Kidney (tissue), 14 donors: ENCODE results near the gene PNPLA7. TPM values are rescaled to one million over a fixed set of nuclear protein-coding genes. Genes with fewer than 3 reads are reported as not detected.
A peak's percentile ranks its signal among the peaks of the same experiment; 100 is the strongest.

Source experiments
- DNase-seq, 5 donors: peaks; one replicate each; pipeline ENCODE4 v3.0.0-alpha.2; 2013 to 2020
- FAIRE-seq: peaks from 2 replicates; lab custom pipeline; 2012; peaks lifted over from hg19 to GRCh38; lab: Jason Lieb, UNC
- H3K27ac ChIP-seq, 2 donors: one replicate each; pipeline ENCODE4 v1.7.0; 2013; ENCODE audit warnings: low read depth in 2 of 2, low read length in 2 of 2, inconsistent platforms in 1 of 2
- H3K27me3 ChIP-seq: one replicate; pipeline ENCODE4 v1.7.1; 2013; ENCODE audit warnings: low read length, inconsistent platforms; ENCODE audit not compliant: control insufficient read depth, insufficient read depth
- H3K36me3 ChIP-seq, 3 donors: one replicate each; pipeline versions ENCODE4 v1.7.0 to v1.7.1; 2013; ENCODE audit warnings: low read length in 3 of 3, control low read depth in 1 of 3, inconsistent platforms in 1 of 3; ENCODE audit not compliant: insufficient read depth in 3 of 3, control insufficient read depth in 2 of 3
- H3K4me1 ChIP-seq, 3 donors: one replicate each; pipeline versions ENCODE4 v1.7.0 to v1.7.1; 2013; ENCODE audit warnings: low read length in 3 of 3, inconsistent platforms in 1 of 3, low read depth in 1 of 3; ENCODE audit not compliant: control insufficient read depth in 2 of 3, insufficient read depth in 2 of 3
- H3K4me3 ChIP-seq, 3 donors: one replicate each; pipeline versions ENCODE4 v1.7.0 to v1.8.1; 2013; ENCODE audit warnings: low read length in 3 of 3, control low read depth in 1 of 3, inconsistent platforms in 1 of 3
- H3K9ac ChIP-seq, 3 donors: one replicate each; pipeline versions ENCODE4 v1.7.0 to v1.7.1; 2013; ENCODE audit warnings: low read length in 3 of 3, control low read depth in 1 of 3, inconsistent platforms in 1 of 3
- H3K9me3 ChIP-seq, 3 donors: one replicate each; pipeline versions ENCODE4 v1.7.0 to v1.7.1; 2013; ENCODE audit warnings: low read length in 3 of 3, control low read depth in 1 of 3, inconsistent platforms in 1 of 3; ENCODE audit not compliant: control insufficient read depth in 2 of 3, insufficient read depth in 1 of 3
- intact Hi-C: fragments of 100-400 bp; cut with DNase I; formaldehyde crosslinking; loops from one replicate; pipeline ENCODE4 v1.11.1; 2022
- polyA plus RNA-seq: library from polyadenylated mRNA; stranded (reverse); fragments of 350-450 nt; fragmentation: Illumina TruSeq; extraction: RNeasy Lipid Tissue Mini Kit (QIAGEN cat#74804); gene quantifications from one replicate; pipeline ENCODE4 v1.2.3, GENCODE V29; 2014; ENCODE audit warnings: low read depth, low replicate concordance; ENCODE audit not compliant: insufficient read depth
- total RNA-seq: library from RNA; stranded (reverse); fragmentation: NEBNext Ultra II Directional; extraction: Animal tissue kit (Norgen Biotek cat#: 25700); gene quantifications from one replicate; pipeline ENCODE4 v1.2.1, GENCODE V29; 2021
- TF ChIP-seq, protein P1 (sequence below): IDR thresholded peaks from 3 replicates; pipeline ENCODE4 v1.5.1; 2012; ENCODE audit warnings: mild to moderate bottlenecking, moderate library complexity, borderline replicate concordance; ENCODE audit not compliant: insufficient read depth; ENCODE audit errors: extremely low read depth
- donor health status: control.
- donor health status: control.
- donor health status: control.
- donor health status: control.
- donor health status: control.
- donor health status: DM: yes; HTN: yes; CAD: no.
- donor health status: Normal renal cell carcinoma (clear cell type).

PNPLA7 gene
- total and polyA plus RNA-seq, 2 donors from 2014 or later: 2.1 to 9.6 TPM

GRCh38 chr9:137437691-137438590 is 112.3 kb downstream of the PNPLA7 start:
- H3K27ac ChIP-seq: no peak overlapping the region
- no peak for FAIRE-seq

DNA sequence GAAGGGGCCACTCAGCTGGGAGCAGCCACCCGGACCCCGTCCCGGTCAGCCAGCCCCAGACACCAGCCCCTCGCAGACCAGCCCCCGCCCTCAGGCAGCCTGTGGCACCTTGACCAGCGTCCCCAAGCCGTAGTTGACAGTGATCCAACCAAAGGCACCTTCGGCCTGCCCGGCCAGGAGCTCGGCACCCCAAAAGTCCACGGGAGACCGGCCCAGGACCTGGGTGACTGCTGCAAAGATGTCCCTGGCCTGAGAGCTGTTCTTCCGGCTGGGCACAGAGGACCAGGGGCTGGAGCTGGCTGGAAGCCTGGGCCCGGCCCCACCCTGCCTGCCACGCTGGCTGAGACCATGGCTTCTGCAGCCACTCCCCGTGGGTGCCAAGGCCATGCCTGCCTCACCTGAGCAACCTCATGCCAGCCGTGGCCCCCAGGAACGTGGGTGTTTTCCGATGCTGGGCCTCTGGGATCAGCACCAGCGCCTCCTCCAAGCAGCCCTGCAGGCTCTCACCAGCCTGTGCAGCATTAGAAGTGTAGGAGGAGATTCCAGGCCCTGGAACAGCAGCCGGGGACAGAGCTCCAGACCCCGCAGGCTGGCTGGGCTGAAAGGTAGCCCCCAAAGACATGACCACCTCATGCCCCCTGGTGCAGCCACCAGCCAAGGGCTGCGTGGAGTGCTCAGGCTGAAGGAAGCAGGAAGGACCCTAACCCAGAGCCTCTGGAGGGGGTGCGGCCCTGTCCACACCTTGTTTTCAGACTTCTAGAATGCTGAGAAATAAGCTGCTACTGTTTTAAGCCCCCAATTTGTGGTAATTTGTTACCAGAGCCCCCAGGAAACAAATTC is 113.2 kb downstream of the PNPLA7 start:
- Histone ChIP-seq H3K4me3 (no peak overlapping the region), H3K27ac (peak overlapping the region in 1 of 2 donors; percentile 56), H3K36me3 (no peaks in the 10 kb centered on the region), H3K9ac (no peak overlapping the region), H3K4me1 (peaks cover 0 to 7% (median 0%) of the 10 kb centered on the region in 3 donors), H3K9me3 (no peaks in the 10 kb centered on the region), H3K27me3 (no peaks in the 10 kb centered on the region)
- FAIRE-seq: no peak
- intact Hi-C loops: no loop called here
- peak in 1 of 5 donors; percentile 82 for DNase-seq
- TF ChIP-seq, protein P1, sequence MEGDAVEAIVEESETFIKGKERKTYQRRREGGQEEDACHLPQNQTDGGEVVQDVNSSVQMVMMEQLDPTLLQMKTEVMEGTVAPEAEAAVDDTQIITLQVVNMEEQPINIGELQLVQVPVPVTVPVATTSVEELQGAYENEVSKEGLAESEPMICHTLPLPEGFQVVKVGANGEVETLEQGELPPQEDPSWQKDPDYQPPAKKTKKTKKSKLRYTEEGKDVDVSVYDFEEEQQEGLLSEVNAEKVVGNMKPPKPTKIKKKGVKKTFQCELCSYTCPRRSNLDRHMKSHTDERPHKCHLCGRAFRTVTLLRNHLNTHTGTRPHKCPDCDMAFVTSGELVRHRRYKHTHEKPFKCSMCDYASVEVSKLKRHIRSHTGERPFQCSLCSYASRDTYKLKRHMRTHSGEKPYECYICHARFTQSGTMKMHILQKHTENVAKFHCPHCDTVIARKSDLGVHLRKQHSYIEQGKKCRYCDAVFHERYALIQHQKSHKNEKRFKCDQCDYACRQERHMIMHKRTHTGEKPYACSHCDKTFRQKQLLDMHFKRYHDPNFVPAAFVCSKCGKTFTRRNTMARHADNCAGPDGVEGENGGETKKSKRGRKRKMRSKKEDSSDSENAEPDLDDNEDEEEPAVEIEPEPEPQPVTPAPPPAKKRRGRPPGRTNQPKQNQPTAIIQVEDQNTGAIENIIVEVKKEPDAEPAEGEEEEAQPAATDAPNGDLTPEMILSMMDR: no peak

More at GRCh38 chr9:137437691-137438590, 112.3 kb downstream of the PNPLA7 start:
- TF ChIP-seq, protein P1: no peak
- Histone ChIP-seq H3K27me3 (no peaks in the 10 kb centered on the region), H3K36me3 (no peaks in the 10 kb centered on the region), H3K4me3 (no peak overlapping the region), H3K9me3 (no peaks in the 10 kb centered on the region), H3K9ac (no peak overlapping the region), H3K4me1 (peaks cover 0 to 7% (median 0%) of the 10 kb centered on the region in 3 donors)
- peak in 1 of 5 donors; percentile 80 for DNase-seq
- intact Hi-C loops: no loop called here

GRCh38 chr9:137435980-137436760 is 114.0 kb downstream of the PNPLA7 start:
- no peaks in the 10 kb centered on the region for H3K9me3 ChIP-seq
- TF ChIP-seq, protein P1: no peak
- DNase-seq: peak in 4 of 5 donors; percentile 53 to 96 (median 74)
- H3K4me3 ChIP-seq: no peak overlapping the region
- H3K27me3 ChIP-seq: no peaks in the 10 kb centered on the region
- peaks cover 0 to 7% (median 0%) of the 10 kb centered on the region in 3 donors for H3K4me1 ChIP-seq
- no peak for FAIRE-seq
- peak overlapping the region; percentile 61 to 71 for H3K27ac ChIP-seq
- intact Hi-C loops: no loop called here
- H3K9ac ChIP-seq: peak overlapping the region in 1 of 3 donors; percentile 51
- H3K36me3 ChIP-seq: no peaks in the 10 kb centered on the region
